GM23248 (cell line): ENCODE measurements around the gene SLC22A3.

Source experiments
- EZH2 ChIP-seq: fragments of 200-600 bp; sonication (generic); IDR thresholded peaks from 2 replicates; pipeline ENCODE4 v1.6.1; 2018; ENCODE audit warnings: antibody characterized with exemption, mild to moderate bottlenecking; ENCODE audit not compliant: insufficient read depth, poor library complexity, severe bottlenecking
- EZH2phosphoT487 ChIP-seq: fragments of 200-600 bp; sonication (generic); IDR thresholded peaks from 2 replicates; pipeline ENCODE4 v1.6.1; 2018; ENCODE audit warnings: antibody characterized with exemption, moderate library complexity, mild to moderate bottlenecking, low read depth; ENCODE audit not compliant: insufficient read depth

DNA sequence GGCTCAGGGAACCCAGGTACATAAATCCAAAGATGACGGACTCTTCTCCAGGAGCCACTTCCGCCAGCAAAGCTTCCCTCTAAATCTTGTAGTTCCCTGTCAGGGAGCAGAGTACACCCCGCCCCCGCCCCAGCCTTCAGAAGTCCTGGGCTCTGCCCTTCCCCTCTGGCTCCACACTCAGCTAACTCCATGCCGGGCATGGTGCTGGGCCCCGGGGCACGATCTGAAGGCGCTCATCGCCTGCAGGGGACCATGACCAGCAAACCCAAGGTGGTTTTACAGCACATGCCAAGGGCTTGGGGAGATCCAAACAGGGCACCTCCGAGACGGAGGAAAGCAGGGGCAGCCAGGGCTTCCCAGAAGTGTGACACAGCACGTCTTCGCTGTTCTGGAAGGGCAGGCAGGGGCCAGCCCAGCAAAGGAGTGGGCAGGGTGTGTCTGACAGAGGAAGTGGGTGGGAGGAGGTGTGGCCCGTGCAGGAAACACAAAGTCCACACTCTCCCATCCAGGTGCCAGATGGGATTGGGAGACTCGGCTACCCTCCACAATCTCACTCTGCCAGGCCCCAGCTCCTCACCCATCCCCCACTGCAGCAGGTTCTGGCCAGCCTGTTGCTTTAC is 48.0 kb upstream of the SLC22A3 start:
- TF ChIP-seq EZH2 (no peak), EZH2phosphoT487 (no peak)
